Measurements from ENCODE around the gene TNS1.
"Not testable (repeated sequence)": the region's sequence is repeated elsewhere in the genome, so short reads cannot be mapped to it uniquely, and the experiment has no call there.

The TNS1 gene

DNA sequence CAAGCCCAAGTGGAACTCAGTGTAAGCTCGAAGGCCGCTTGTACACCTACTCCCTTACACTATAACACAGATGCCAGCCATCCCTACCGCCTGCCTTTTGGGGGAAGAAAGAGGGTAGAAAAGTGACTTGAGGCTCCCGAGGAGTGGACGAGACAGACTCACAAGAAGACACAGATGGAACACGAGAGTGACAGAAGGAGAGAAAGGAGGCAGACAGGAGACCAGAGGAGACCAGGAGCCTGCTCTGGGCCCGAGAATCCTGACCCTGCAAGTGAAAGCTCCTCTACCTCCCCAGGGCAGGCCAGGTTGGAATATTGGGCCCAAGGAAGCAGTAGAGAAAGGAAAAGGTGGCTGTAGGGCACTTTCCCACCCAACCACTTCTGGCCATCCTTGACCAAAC is 23.4 kb upstream of the TNS1 start:
- no peak for ATAC-seq (replicated peaks)
- H3K4me1 Mint-ChIP-seq (ENCODE audit: low read depth in 2 of 2), result no peaks in the 10 kb centered on the region
- no peaks in the 10 kb centered on the region for H3K27me3 Mint-ChIP-seq
- no peak overlapping the region for H3K4me3 Mint-ChIP-seq
- H3K27ac Mint-ChIP-seq, result no peak overlapping the region
- DNase-seq, result no peak
- H3K9me3 Mint-ChIP-seq, result no peaks in the 10 kb centered on the region
- no peaks in the 10 kb centered on the region for H3K36me3 Mint-ChIP-seq (ENCODE audit: insufficient read depth)

- Mint-ChIP-seq H3K27ac (no peak overlapping the region), H3K9me3 (no peaks in the 10 kb centered on the region), H3K36me3 (ENCODE audit: insufficient read depth) (no peaks in the 10 kb centered on the region), H3K4me3 (no peak overlapping the region), H3K4me1 (ENCODE audit: low read depth in 2 of 2) (no peaks in the 10 kb centered on the region), H3K27me3 (no peaks in the 10 kb centered on the region)
- DNase-seq (no peak), ATAC-seq (replicated peaks) (no peak)
Measured at GRCh38 chr2:218024871-218025270, 22.1 kb upstream of the TNS1 start.

DNA sequence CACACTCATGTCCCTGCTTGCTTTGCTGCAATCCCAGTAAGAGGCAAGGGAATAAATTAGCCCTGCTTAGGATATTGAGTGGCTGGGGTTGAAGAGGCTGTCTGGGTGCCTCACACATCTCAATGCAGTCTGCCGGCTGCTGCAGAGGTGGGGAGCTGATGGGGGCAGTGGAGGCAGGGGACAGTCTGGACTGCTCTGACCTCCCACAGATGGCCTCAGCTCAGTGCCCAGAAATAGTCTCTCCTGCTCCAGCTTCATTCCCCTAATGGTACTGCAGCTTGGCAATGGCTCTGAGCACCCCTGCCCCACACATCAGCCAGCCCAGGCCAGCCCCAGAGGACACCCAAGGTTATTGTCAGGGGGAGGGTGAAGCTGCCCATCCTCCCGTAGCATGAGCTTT is 21.5 kb upstream of the TNS1 start:
- Mint-ChIP-seq H3K27ac (no peak overlapping the region), H3K9me3 (no peaks in the 10 kb centered on the region), H3K4me3 (no peak overlapping the region), H3K4me1 (ENCODE audit: low read depth in 2 of 2) (no peaks in the 10 kb centered on the region), H3K36me3 (ENCODE audit: insufficient read depth) (no peaks in the 10 kb centered on the region), H3K27me3 (no peaks in the 10 kb centered on the region)
- DNase-seq (no peak), ATAC-seq (replicated peaks) (no peak)

- H3K4me3 Mint-ChIP-seq, result no peak overlapping the region
- H3K27ac Mint-ChIP-seq, result no peak overlapping the region
- no peak for DNase-seq
Measured at GRCh38 chr2:218023636-218024035, 20.8 kb upstream of the TNS1 start.

GRCh38 chr2:218022851-218023530 is 20.2 kb upstream of the TNS1 start:
- H3K9me3 Mint-ChIP-seq, result no peaks in the 10 kb centered on the region
- no peak overlapping the region for H3K4me3 Mint-ChIP-seq
- H3K27ac Mint-ChIP-seq, result no peak overlapping the region
- no peak for ATAC-seq (replicated peaks)
- DNase-seq, result no peak
- no peaks in the 10 kb centered on the region for H3K4me1 Mint-ChIP-seq (ENCODE audit: low read depth in 2 of 2)
- no peaks in the 10 kb centered on the region for H3K27me3 Mint-ChIP-seq
- no peaks in the 10 kb centered on the region for H3K36me3 Mint-ChIP-seq (ENCODE audit: insufficient read depth)

More at GRCh38 chr2:218023636-218024035, 20.8 kb upstream of the TNS1 start:
- no peaks in the 10 kb centered on the region for H3K27me3 Mint-ChIP-seq
- no peaks in the 10 kb centered on the region for H3K36me3 Mint-ChIP-seq (ENCODE audit: insufficient read depth)
- H3K9me3 Mint-ChIP-seq, result no peaks in the 10 kb centered on the region
- ATAC-seq (replicated peaks), result no peak
- H3K4me1 Mint-ChIP-seq (ENCODE audit: low read depth in 2 of 2), result no peaks in the 10 kb centered on the region

GRCh38 chr2:218022131-218022850 is 19.5 kb upstream of the TNS1 start:
- Mint-ChIP-seq H3K4me3 (no peak overlapping the region), H3K27me3 (no peaks in the 10 kb centered on the region), H3K4me1 (ENCODE audit: low read depth in 2 of 2) (no peaks in the 10 kb centered on the region), H3K36me3 (ENCODE audit: insufficient read depth) (no peaks in the 10 kb centered on the region), H3K9me3 (no peaks in the 10 kb centered on the region), H3K27ac (no peak overlapping the region)
- ATAC-seq (replicated peaks) (no peak), DNase-seq (no peak)

DNA sequence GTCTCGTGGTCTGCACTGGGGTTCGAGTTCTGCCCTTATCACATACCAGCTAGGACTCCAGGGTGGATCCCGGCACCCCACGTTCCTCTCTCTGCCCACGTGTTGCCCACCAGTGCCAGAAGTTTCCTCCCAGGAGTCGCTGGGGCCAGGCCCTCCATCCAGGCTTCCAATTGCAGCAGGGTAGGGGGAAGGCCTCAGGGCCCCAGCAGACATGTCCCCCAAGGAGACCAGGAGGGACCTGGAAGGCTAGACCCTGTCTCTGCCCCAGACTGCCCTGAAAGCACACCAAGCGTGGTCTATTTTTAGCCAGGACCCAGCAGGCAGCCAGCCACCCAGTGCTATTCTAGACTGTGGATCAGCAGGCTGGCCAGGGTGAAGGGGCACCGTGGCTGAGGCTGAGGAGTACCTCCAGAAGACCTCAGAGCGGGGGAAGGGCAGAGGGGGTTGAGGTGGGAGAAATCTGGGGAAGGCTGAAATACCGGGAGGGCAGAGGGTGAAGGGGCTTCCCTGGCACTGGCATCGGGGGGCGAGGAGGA is 18.8 kb upstream of the TNS1 start:
- Mint-ChIP-seq H3K27ac (no peak overlapping the region), H3K36me3 (ENCODE audit: insufficient read depth) (no peaks in the 10 kb centered on the region)

GRCh38 chr2:218020966-218021535 is 18.3 kb upstream of the TNS1 start:
- DNase-seq, result no peak
- H3K27ac Mint-ChIP-seq, result no peak overlapping the region
- no peaks in the 10 kb centered on the region for H3K9me3 Mint-ChIP-seq
- H3K4me1 Mint-ChIP-seq (ENCODE audit: low read depth in 2 of 2), result no peaks in the 10 kb centered on the region
- H3K4me3 Mint-ChIP-seq, result no peak overlapping the region
- ATAC-seq (replicated peaks), result no peak
- no peaks in the 10 kb centered on the region for H3K36me3 Mint-ChIP-seq (ENCODE audit: insufficient read depth)
- H3K27me3 Mint-ChIP-seq, result peaks cover 0 to 10% of the 10 kb centered on the region in 2 donors

More for the DNA sequence above, 18.8 kb upstream of the TNS1 start:
- no peaks in the 10 kb centered on the region for H3K4me1 Mint-ChIP-seq (ENCODE audit: low read depth in 2 of 2)
- no peak overlapping the region for H3K4me3 Mint-ChIP-seq
- no peak for DNase-seq
- ATAC-seq (replicated peaks), result no peak
- peaks cover 0 to 4% of the 10 kb centered on the region in 2 donors for H3K27me3 Mint-ChIP-seq
- H3K9me3 Mint-ChIP-seq, result no peaks in the 10 kb centered on the region

- DNase-seq (no peak), ATAC-seq (replicated peaks) (no peak)
- H3K27ac Mint-ChIP-seq, result no peak overlapping the region
- no peaks in the 10 kb centered on the region for H3K4me1 Mint-ChIP-seq (ENCODE audit: low read depth in 2 of 2)
- H3K27me3 Mint-ChIP-seq, result peaks cover 0 to 11% of the 10 kb centered on the region in 2 donors
- H3K36me3 Mint-ChIP-seq (ENCODE audit: insufficient read depth), result no peaks in the 10 kb centered on the region
- no peaks in the 10 kb centered on the region for H3K9me3 Mint-ChIP-seq
- H3K4me3 Mint-ChIP-seq, result no peak overlapping the region
Measured at GRCh38 chr2:218020281-218020680, 17.5 kb upstream of the TNS1 start.

DNA sequence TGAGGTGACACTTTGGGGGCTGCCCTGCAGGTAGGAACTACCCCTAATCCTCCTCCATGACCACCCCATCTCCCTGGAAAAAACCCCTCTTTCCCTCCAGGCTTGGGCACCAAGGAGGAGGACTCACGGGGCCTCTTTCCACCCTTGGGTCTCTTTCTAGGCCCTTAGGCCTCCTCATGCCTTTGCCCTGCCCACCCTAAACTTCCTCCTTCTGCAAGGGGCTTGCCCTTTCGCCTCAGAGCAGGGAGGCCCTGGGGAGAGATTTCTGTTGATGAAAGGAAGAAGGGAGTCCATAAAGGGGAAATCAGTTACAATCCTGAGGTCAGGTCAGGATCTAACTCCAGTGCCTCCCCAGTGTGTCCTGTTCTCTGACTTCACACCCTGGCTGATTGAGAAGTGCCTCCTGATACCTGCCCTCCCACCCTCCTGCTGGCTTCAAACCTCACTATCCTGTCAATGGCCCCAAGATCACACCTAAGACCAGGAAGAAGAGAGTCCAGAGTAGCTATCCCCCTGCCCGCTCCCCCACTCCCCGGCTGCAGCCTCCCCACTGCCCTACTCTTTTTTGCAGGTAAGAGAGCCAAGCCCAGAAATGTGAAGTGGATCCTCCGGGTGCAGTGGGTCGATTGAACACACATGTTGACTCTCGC is 16.7 kb upstream of the TNS1 start:
- no peak for ATAC-seq (replicated peaks)
- H3K27ac Mint-ChIP-seq, result no peak overlapping the region
- H3K4me3 Mint-ChIP-seq, result no peak overlapping the region
- H3K4me1 Mint-ChIP-seq (ENCODE audit: low read depth in 2 of 2), result no peaks in the 10 kb centered on the region
- no peaks in the 10 kb centered on the region for H3K36me3 Mint-ChIP-seq (ENCODE audit: insufficient read depth)
- no peak for DNase-seq
- peaks cover 4 to 17% of the 10 kb centered on the region in 2 donors for H3K27me3 Mint-ChIP-seq
- no peaks in the 10 kb centered on the region for H3K9me3 Mint-ChIP-seq

DNA sequence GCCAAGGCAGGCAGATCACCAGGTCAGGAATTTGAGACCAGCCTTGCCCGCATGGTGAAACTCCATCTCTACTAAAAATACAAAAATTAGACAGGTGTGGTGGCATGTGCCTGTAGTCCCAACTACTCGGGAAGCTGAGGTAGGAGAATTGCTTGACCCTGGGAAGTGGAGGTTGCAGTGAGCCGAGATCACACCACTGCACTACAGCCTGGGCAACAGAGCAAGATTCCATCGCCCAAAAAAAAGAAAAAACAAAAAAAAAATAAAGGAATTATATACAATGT is 16.0 kb upstream of the TNS1 start:
- peak overlapping the region in 1 of 2 donors; percentile 12 for H3K27ac Mint-ChIP-seq
- H3K4me3 Mint-ChIP-seq; ATAC-seq (replicated peaks); DNase-seq; H3K36me3 Mint-ChIP-seq (ENCODE audit: insufficient read depth); H3K4me1 Mint-ChIP-seq (ENCODE audit: low read depth in 2 of 2); H3K9me3 Mint-ChIP-seq: not testable (repeated sequence)
- peaks cover 9 to 24% of the 10 kb centered on the region in 2 donors for H3K27me3 Mint-ChIP-seq

DNA sequence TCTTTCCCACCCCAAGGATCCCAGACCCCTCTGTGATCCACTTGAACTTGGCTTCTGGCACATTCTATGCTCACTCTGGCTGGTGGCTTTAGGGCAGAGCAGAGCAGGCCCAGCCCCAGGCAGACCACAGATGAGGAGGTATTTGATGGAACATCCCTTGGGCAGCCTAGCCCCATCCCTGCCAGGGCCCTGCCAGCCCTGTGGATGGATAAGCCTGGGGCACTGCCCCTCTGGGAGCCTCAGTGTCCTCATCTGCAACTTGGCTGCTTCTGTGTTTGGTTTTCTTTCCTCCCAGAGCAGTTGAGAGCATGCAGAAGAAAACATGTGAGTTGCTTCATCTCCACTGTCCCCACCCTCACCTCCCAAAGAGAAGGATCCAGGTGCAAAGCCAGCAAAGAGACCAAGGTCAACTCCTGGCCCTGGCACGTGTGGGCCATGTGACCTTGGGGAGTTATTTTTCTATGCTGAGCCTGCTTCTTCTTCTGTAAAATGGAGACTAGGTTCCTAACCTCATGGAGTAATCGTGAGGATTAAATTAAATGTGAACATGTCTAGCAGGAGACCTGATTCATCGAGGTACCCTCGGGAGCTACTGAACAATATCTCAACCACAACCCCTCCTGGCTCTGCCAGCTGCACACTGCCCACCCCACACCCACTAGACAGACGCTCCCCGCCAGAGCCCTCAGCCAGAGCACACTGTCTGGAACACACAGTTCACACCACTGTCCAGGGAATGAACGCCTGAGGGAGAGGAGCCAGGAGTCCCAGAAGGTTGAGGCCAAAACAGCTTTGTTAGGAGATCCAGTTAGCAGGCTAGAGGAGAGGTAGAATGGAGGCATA is 14.6 kb upstream of the TNS1 start:
- no peak overlapping the region for H3K27ac Mint-ChIP-seq
- H3K36me3 Mint-ChIP-seq (ENCODE audit: insufficient read depth), result no peaks in the 10 kb centered on the region
- no peak for ATAC-seq (replicated peaks)

DNA sequence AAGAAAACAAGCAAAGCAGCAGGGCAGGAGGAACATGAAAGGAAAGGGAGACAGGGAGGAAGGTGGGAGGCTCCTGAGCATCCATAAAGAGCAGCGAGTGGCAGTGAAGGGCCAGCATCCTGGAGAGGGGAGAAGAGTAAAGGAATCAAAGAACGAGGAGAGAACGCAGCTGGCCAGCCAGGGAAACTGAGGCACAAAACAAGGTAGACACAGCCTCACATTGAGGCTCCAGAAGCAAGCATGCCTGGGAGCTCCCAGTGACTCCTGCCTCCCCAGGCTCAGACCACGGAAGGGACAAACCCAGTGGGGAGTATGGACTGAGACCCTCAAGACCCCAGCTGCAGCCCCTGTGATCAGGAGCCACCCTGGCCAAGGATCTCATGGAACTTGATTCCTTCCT is 14.0 kb upstream of the TNS1 start:
- H3K4me1 Mint-ChIP-seq (ENCODE audit: low read depth in 2 of 2), result no peaks in the 10 kb centered on the region
- H3K36me3 Mint-ChIP-seq (ENCODE audit: insufficient read depth), result no peaks in the 10 kb centered on the region
- peak overlapping the region in 1 of 2 donors; percentile 7 for H3K27ac Mint-ChIP-seq
- DNase-seq, result no peak
- peaks cover 28 to 44% of the 10 kb centered on the region in 2 donors for H3K27me3 Mint-ChIP-seq
- ATAC-seq (replicated peaks), result no peak
- H3K9me3 Mint-ChIP-seq, result no peaks in the 10 kb centered on the region
- H3K4me3 Mint-ChIP-seq, result no peak overlapping the region

More for the DNA sequence above, 14.6 kb upstream of the TNS1 start:
- H3K4me3 Mint-ChIP-seq, result no peak overlapping the region
- H3K27me3 Mint-ChIP-seq, result peaks cover 23 to 38% of the 10 kb centered on the region in 2 donors
- H3K9me3 Mint-ChIP-seq, result no peaks in the 10 kb centered on the region
- H3K4me1 Mint-ChIP-seq (ENCODE audit: low read depth in 2 of 2), result no peaks in the 10 kb centered on the region
- no peak for DNase-seq
